Measurements from ENCODE around the gene CROCC. TPM values are rescaled to one million over a fixed set of nuclear protein-coding genes. Genes with fewer than 3 reads are reported as not detected.
A peak's percentile ranks its signal among the peaks of the same experiment; 100 is the strongest.
"Not testable (repeated sequence)": the region's sequence is repeated elsewhere in the genome, so short reads cannot be mapped to it uniquely, and the experiment has no call there.

Gene CROCC
- polyA plus RNA-seq, 1 of the 3 experiments (the other 2 are of a cell fraction): 39.1 TPM

DNA sequence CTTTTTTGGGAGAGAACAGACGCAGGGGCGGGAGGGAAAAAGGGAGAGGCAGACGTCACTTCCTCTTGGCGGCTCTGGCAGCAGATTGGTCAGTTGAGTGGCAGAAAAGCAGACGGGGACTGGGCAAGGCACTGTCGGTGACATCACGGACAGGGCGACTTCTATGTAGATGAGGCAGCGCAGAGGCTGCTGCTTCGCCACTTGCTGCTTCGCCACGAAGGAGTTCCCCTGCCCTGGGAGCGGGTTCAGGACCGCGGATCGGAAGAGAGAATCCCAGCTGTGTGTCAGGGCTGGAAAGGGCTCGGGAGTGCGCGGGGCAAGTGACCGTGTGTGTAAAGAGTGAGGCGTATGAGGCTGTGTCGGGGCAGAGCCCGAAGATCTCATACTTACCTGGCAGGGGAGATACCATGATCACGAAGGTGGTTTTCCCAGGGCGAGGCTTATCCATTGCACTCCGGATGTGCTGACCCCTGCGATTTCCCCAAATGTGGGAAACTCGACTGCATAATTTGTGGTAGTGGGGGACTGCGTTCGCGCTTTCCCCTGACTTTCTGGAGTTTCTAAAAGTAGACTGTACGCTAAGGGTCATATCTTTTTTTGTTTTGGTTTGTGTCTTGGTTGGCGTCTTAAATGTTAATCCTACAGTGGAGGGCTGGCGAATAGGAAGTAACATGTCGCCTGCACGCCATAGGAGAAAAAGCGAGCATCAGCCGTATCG lies 26.0 kb upstream of the CROCC start, which contains the start of gene RNU1-2:
RNU1-2 (plus strand) TSS at position 383 of the 718 bp plus-strand sequence.
- POLR2A ChIA-PET: interaction anchor here (1.7 kb wide), 1 partner anchor 10 kb away, joined by 14 read pairs; no protein-coding TSS in a partner anchor
- peak within 1 kb of the TSS; percentile 58 to 94 for H3K27ac ChIP-seq (ENCODE audit: low read depth in 2 of 2, low read length in 1 of 2)
- peak; percentile 56 for DNase-seq
- H3K4me3 ChIP-seq (ENCODE audit: low read depth in 2 of 2, low read length in 1 of 2): peak within 1 kb of the TSS; percentile 34 to 47
- H3K4me1 ChIP-seq (ENCODE audit: control insufficient read depth in 1 of 2, insufficient read depth in 2 of 2, low read depth in 1 of 2, low read length in 1 of 2); H3K36me3 ChIP-seq (replicated peaks in 1 of 2; ENCODE audit: control insufficient read depth in 1 of 2, insufficient read depth in 2 of 2, low read length in 1 of 2); H3K27me3 ChIP-seq (ENCODE audit: insufficient read depth); CTCF ChIA-PET; H3K79me2 ChIP-seq (ENCODE audit: insufficient read depth); H4K20me1 ChIP-seq (ENCODE audit: insufficient read depth); H3K9me3 ChIP-seq; H3K9me2 ChIP-seq: not testable (repeated sequence)
- peak within 1 kb of the TSS; percentile 80 for H3K9ac ChIP-seq
- TF ChIP-seq FOXM1 (IDR thresholded peaks at IDR 0.05; ENCODE audit: low read depth) (0 out of 2 replicates have a peak, but pooled peaks have one; percentile 31), POLR2AphosphoS5 (IDR thresholded peaks at IDR 0.05; ENCODE audit: low read depth, low read length) (peak; percentile 99), TCF12 (IDR thresholded peaks at IDR 0.05) (peak; percentile 44; the same call in 1 of the 2 replicates), SIN3A (IDR thresholded peaks at IDR 0.05; ENCODE audit: borderline replicate concordance, low read depth, low read length) (peak; percentile 99), YY1 (IDR thresholded peaks at IDR 0.05; ENCODE audit: low read depth) (peak; percentile 71; the same call in 1 of the 2 replicates), TAF1 (IDR thresholded peaks at IDR 0.05; ENCODE audit: borderline replicate concordance, low read depth, low read length) (peak; percentile 59), TEAD4 (IDR thresholded peaks at IDR 0.05; ENCODE audit: borderline replicate concordance, insufficient read depth) (peak; percentile 68; the same call in 1 of the 2 replicates), RCOR1 (IDR thresholded peaks at IDR 0.05; ENCODE audit: low read length) (0 out of 2 replicates have a peak, but pooled peaks have one; percentile 17), JUND (IDR thresholded peaks at IDR 0.05) (peak; percentile 38), EP300 (IDR thresholded peaks at IDR 0.05; ENCODE audit: borderline replicate concordance in 1 of 2, low read depth in 1 of 2, low read length in 1 of 2) (peak in 1 of 2 experiments; percentile 24; a peak in 1 of 4 replicates), MEF2A (IDR thresholded peaks at IDR 0.05; ENCODE audit: borderline replicate concordance, low read depth) (peak; percentile 19; the same call in 1 of the 2 replicates), CHD2 (IDR thresholded peaks at IDR 0.05; ENCODE audit: low read length, partially characterized antibody) (peak; percentile 73), REST (IDR thresholded peaks at IDR 0.05; ENCODE audit: low read depth, low read length) (0 out of 2 replicates have a peak, but pooled peaks have one; percentile 23), ELF1 (IDR thresholded peaks at IDR 0.05) (peak; percentile 39; the same call in 1 of the 2 replicates), MXI1 (IDR thresholded peaks at IDR 0.05; ENCODE audit: low read depth, low read length) (peak; percentile 68; the same call in 1 of the 2 replicates), NFIC (IDR thresholded peaks at IDR 0.05; ENCODE audit: borderline replicate concordance) (peak; percentile 13; the same call in 1 of the 2 replicates), GABPA (IDR thresholded peaks at IDR 0.05; ENCODE audit: low read depth) (peak; percentile 55)
- TF ChIP-seq, protein P1, sequence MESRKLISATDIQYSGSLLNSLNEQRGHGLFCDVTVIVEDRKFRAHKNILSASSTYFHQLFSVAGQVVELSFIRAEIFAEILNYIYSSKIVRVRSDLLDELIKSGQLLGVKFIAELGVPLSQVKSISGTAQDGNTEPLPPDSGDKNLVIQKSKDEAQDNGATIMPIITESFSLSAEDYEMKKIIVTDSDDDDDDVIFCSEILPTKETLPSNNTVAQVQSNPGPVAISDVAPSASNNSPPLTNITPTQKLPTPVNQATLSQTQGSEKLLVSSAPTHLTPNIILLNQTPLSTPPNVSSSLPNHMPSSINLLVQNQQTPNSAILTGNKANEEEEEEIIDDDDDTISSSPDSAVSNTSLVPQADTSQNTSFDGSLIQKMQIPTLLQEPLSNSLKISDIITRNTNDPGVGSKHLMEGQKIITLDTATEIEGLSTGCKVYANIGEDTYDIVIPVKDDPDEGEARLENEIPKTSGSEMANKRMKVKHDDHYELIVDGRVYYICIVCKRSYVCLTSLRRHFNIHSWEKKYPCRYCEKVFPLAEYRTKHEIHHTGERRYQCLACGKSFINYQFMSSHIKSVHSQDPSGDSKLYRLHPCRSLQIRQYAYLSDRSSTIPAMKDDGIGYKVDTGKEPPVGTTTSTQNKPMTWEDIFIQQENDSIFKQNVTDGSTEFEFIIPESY (IDR thresholded peaks at IDR 0.05; ENCODE audit: borderline replicate concordance, low read depth): peak; percentile 92
- TF ChIP-seq, protein P2, sequence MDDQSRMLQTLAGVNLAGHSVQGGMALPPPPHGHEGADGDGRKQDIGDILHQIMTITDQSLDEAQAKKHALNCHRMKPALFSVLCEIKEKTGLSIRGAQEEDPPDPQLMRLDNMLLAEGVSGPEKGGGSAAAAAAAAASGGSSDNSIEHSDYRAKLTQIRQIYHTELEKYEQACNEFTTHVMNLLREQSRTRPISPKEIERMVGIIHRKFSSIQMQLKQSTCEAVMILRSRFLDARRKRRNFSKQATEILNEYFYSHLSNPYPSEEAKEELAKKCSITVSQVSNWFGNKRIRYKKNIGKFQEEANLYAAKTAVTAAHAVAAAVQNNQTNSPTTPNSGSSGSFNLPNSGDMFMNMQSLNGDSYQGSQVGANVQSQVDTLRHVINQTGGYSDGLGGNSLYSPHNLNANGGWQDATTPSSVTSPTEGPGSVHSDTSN (IDR thresholded peaks at IDR 0.05): peak; percentile 57
- peak within 1 kb of the TSS; percentile 96 for H2AFZ ChIP-seq (ENCODE audit: low read depth)
- 3% methylated on average over 14 of the region's 39 CpGs for WGBS (ENCODE audit: low lambda C conversion rate)
- peaks cover 24% of the 10 kb centered on the region for H3F3A ChIP-seq (replicated peaks; ENCODE audit: insufficient read depth)
- peak within 1 kb of the TSS; percentile 77 for H3K4me2 ChIP-seq
